ENCODE measurements around the gene ATXN1. TPM values are rescaled to one million over a fixed set of nuclear protein-coding genes. Genes with fewer than 3 reads are reported as not detected.

ATXN1 gene
- polyA plus RNA-seq, 1 donor (not counting 4 experiments of a cell fraction or from before 2014, with no cell fraction given) = 9.7 TPM

GRCh38 chr6:16548121-16548520 is 213.1 kb downstream of the ATXN1 start:
- DNase-seq (ENCODE audit: low read depth, low spot score) (no peak), FAIRE-seq (no peak)
- Histone ChIP-seq H3K9me3 (ENCODE audit: control insufficient read depth, low read depth, low read length) (no peaks in the 10 kb centered on the region), H4K20me1 (ENCODE audit: control insufficient read depth, extremely low read depth, insufficient read depth, low read length) (no peaks in the 10 kb centered on the region), H3K27me3 (ENCODE audit: control insufficient read depth, extremely low read depth, insufficient read depth, low read length) (no peaks in the 10 kb centered on the region), H3K4me1 (ENCODE audit: control insufficient read depth, extremely low read depth, insufficient read depth, low read length) (no peaks in the 10 kb centered on the region), H3K9ac (ENCODE audit: control insufficient read depth, extremely low read depth, insufficient read depth, low read length) (no peak overlapping the region), H2AFZ (ENCODE audit: control insufficient read depth, low read length) (no peak overlapping the region), H3K9me1 (ENCODE audit: control insufficient read depth, extremely low read depth, insufficient read depth, low read length) (peaks cover under 1% of the 10 kb centered on the region), H3K79me2 (ENCODE audit: control insufficient read depth, insufficient read depth, low read length) (no peaks in the 10 kb centered on the region), H3K27ac (ENCODE audit: control insufficient read depth, insufficient read depth, low read length) (no peak overlapping the region), H3K4me2 (ENCODE audit: control insufficient read depth, extremely low read depth, insufficient read depth, low read depth, low read length) (no peak overlapping the region), H3K36me3 (ENCODE audit: control insufficient read depth in 2 of 2, extremely low read depth in 1 of 2, insufficient read depth in 2 of 2, low read length in 2 of 2) (no peaks in the 10 kb centered on the region), H3K4me3 (ENCODE audit: control insufficient read depth in 2 of 3, extremely low read depth in 1 of 3, insufficient read depth in 2 of 3, low read depth in 1 of 3, low read length in 3 of 3) (no peak overlapping the region)
- TF ChIP-seq, protein P1, sequence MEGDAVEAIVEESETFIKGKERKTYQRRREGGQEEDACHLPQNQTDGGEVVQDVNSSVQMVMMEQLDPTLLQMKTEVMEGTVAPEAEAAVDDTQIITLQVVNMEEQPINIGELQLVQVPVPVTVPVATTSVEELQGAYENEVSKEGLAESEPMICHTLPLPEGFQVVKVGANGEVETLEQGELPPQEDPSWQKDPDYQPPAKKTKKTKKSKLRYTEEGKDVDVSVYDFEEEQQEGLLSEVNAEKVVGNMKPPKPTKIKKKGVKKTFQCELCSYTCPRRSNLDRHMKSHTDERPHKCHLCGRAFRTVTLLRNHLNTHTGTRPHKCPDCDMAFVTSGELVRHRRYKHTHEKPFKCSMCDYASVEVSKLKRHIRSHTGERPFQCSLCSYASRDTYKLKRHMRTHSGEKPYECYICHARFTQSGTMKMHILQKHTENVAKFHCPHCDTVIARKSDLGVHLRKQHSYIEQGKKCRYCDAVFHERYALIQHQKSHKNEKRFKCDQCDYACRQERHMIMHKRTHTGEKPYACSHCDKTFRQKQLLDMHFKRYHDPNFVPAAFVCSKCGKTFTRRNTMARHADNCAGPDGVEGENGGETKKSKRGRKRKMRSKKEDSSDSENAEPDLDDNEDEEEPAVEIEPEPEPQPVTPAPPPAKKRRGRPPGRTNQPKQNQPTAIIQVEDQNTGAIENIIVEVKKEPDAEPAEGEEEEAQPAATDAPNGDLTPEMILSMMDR (optimal IDR thresholded peaks at IDR 0.05 in 1 of 3, IDR thresholded peaks at IDR 0.05 in 1 of 3, conservative IDR thresholded peaks at IDR 0.05 in 1 of 3; ENCODE audit: extremely low read depth in 1 of 3, insufficient read depth in 2 of 3, low read length in 3 of 3) = no peak
- no peak for TF ChIP-seq EZH2 (IDR thresholded peaks at IDR 0.05; ENCODE audit: low read length)
- dilution Hi-C loops (cut with MboI; ENCODE audit: extremely low pct_ligation_motif_present, low sequenced_read_pairs) = no loop called here

DNA sequence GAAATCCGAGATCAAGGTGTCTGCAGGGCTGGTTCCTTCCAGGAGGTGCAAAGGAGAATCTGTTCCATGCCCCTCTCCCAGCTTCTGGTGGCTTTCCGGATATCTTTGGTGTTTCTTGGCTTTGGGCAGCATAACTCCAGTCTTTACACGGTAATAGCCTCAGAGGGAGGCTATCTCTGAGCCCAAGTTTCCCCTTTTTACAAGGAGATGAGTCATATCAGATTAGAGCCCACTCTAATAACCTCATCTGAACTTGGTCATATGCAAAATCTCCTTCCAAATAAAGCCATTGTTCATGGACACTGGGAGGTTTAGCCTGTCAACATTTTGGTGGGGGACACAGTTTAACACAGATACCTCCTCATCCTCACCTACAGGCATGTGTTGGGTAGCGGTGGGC is 213.7 kb downstream of the ATXN1 start:
- H3K4me2 ChIP-seq (ENCODE audit: control insufficient read depth, extremely low read depth, insufficient read depth, low read depth, low read length) = no peak overlapping the region
- FAIRE-seq = no peak
- no peak for DNase-seq (ENCODE audit: low read depth, low spot score)
- no peak overlapping the region for H3K9ac ChIP-seq (ENCODE audit: control insufficient read depth, extremely low read depth, insufficient read depth, low read length)
- no peak overlapping the region for H2AFZ ChIP-seq (ENCODE audit: control insufficient read depth, low read length)
- dilution Hi-C loops (cut with MboI; ENCODE audit: extremely low pct_ligation_motif_present, low sequenced_read_pairs) = no loop called here
- H3K4me1 ChIP-seq (ENCODE audit: control insufficient read depth, extremely low read depth, insufficient read depth, low read length) = no peaks in the 10 kb centered on the region
- TF ChIP-seq, protein P1 (optimal IDR thresholded peaks at IDR 0.05 in 1 of 3, IDR thresholded peaks at IDR 0.05 in 1 of 3, conservative IDR thresholded peaks at IDR 0.05 in 1 of 3; ENCODE audit: extremely low read depth in 1 of 3, insufficient read depth in 2 of 3, low read length in 3 of 3) = no peak
- TF ChIP-seq EZH2 (IDR thresholded peaks at IDR 0.05; ENCODE audit: low read length) = no peak
- no peaks in the 10 kb centered on the region for H3K27me3 ChIP-seq (ENCODE audit: control insufficient read depth, extremely low read depth, insufficient read depth, low read length)
- no peaks in the 10 kb centered on the region for H3K36me3 ChIP-seq (ENCODE audit: control insufficient read depth in 2 of 2, extremely low read depth in 1 of 2, insufficient read depth in 2 of 2, low read length in 2 of 2)
- no peaks in the 10 kb centered on the region for H3K9me1 ChIP-seq (ENCODE audit: control insufficient read depth, extremely low read depth, insufficient read depth, low read length)
- H4K20me1 ChIP-seq (ENCODE audit: control insufficient read depth, extremely low read depth, insufficient read depth, low read length) = no peaks in the 10 kb centered on the region
- H3K4me3 ChIP-seq (ENCODE audit: control insufficient read depth in 2 of 3, extremely low read depth in 1 of 3, insufficient read depth in 2 of 3, low read depth in 1 of 3, low read length in 3 of 3) = no peak overlapping the region
- no peaks in the 10 kb centered on the region for H3K9me3 ChIP-seq (ENCODE audit: control insufficient read depth, low read depth, low read length)
- H3K27ac ChIP-seq (ENCODE audit: control insufficient read depth, insufficient read depth, low read length) = no peak overlapping the region
- H3K79me2 ChIP-seq (ENCODE audit: control insufficient read depth, insufficient read depth, low read length) = no peaks in the 10 kb centered on the region

Data from keratinocyte (primary cell).